Astrocyte (in vitro differentiated cells and primary cell): Measurements from ENCODE around the gene TPP1. TPM values are rescaled to one million over a fixed set of nuclear protein-coding genes. Genes with fewer than 3 reads are reported as not detected.

ENCODE experiments used
- DNase-seq: peaks from one replicate; pipeline ENCODE4 v3.0.0-alpha.2; 2010; ENCODE audit warnings: low read depth
- FAIRE-seq: peaks from 2 replicates; lab custom pipeline; 2011; peaks lifted over from hg19 to GRCh38; lab: Jason Lieb, UNC
- H2AFZ ChIP-seq: 2 replicates; pipeline ENCODE4 v1.6.0; 2012; ENCODE audit warnings: low read depth, low read length, inconsistent platforms
- H3K27ac ChIP-seq: 2 replicates; pipeline ENCODE4 v1.5.1; 2011; ENCODE audit warnings: low read depth, low read length, inconsistent platforms
- H3K27me3 ChIP-seq: 2 replicates; pipeline ENCODE4 v1.6.0; 2011; ENCODE audit warnings: low read length, inconsistent platforms; ENCODE audit not compliant: insufficient read depth
- H3K36me3 ChIP-seq: 2 replicates; pipeline ENCODE4 v1.5.1; 2011; ENCODE audit warnings: low read length, inconsistent platforms; ENCODE audit not compliant: insufficient read depth
- H3K4me1 ChIP-seq: 2 replicates; pipeline ENCODE4 v1.5.1; 2011; ENCODE audit warnings: low read length, inconsistent platforms; ENCODE audit not compliant: insufficient read depth
- H3K4me2 ChIP-seq: 2 replicates; pipeline ENCODE4 v1.6.0; 2012; ENCODE audit warnings: low read length, inconsistent platforms
- H3K4me3 ChIP-seq: 2 replicates; pipeline ENCODE4 v1.5.1; 2011; ENCODE audit warnings: low read depth, mild to moderate bottlenecking, low read length, inconsistent platforms; ENCODE audit not compliant: insufficient read depth
- H3K79me2 ChIP-seq: 2 replicates; pipeline ENCODE4 v1.6.0; 2012; ENCODE audit warnings: mild to moderate bottlenecking, low read length, inconsistent platforms; ENCODE audit not compliant: insufficient read depth
- H3K9ac ChIP-seq: 2 replicates; pipeline ENCODE4 v1.6.0; 2012; ENCODE audit warnings: mild to moderate bottlenecking, low read length, inconsistent platforms
- H3K9me3 ChIP-seq: 2 replicates; pipeline ENCODE4 v1.5.1; 2012; ENCODE audit warnings: low read depth, mild to moderate bottlenecking, low read length, inconsistent platforms; ENCODE audit not compliant: insufficient read depth
- H4K20me1 ChIP-seq: 2 replicates; pipeline ENCODE4 v1.6.0; 2012; ENCODE audit warnings: low read length, inconsistent platforms; ENCODE audit not compliant: insufficient read depth
- H3K27ac Mint-ChIP-seq: one replicate; pipeline ENCODE4 v1.8.0; 2021; ENCODE audit warnings: mild to moderate bottlenecking, mixed read lengths; ENCODE audit not compliant: unreplicated experiment
- H3K27me3 Mint-ChIP-seq: one replicate; pipeline ENCODE4 v1.8.0; 2021; ENCODE audit warnings: low read depth, mixed read lengths; ENCODE audit not compliant: unreplicated experiment
- H3K36me3 Mint-ChIP-seq: one replicate; pipeline ENCODE4 v1.8.0; 2021; ENCODE audit warnings: low read depth, mixed read lengths; ENCODE audit not compliant: unreplicated experiment
- H3K4me1 Mint-ChIP-seq: one replicate; pipeline ENCODE4 v1.8.0; 2021; ENCODE audit warnings: low read depth, mixed read lengths; ENCODE audit not compliant: unreplicated experiment
- H3K4me3 Mint-ChIP-seq: one replicate; pipeline ENCODE4 v1.8.0; 2021; ENCODE audit warnings: mild to moderate bottlenecking, moderate library complexity, mixed read lengths; ENCODE audit not compliant: unreplicated experiment
- H3K9me3 Mint-ChIP-seq: one replicate; pipeline ENCODE4 v1.8.0; 2021; ENCODE audit warnings: mild to moderate bottlenecking, mixed read lengths; ENCODE audit not compliant: unreplicated experiment
- CTCF ChIP-seq: IDR thresholded peaks from 2 replicates; pipeline ENCODE4 v1.5.1; 2011; ENCODE audit warnings: low read depth, mild to moderate bottlenecking, inconsistent platforms, low read length, moderate library complexity; ENCODE audit not compliant: insufficient read depth
- EZH2 ChIP-seq: IDR thresholded peaks from 2 replicates; pipeline ENCODE4 v1.6.1; 2012; ENCODE audit warnings: mild to moderate bottlenecking, low read length, inconsistent platforms; ENCODE audit not compliant: insufficient read depth
- total RNA-seq: library from RNA; stranded (reverse); gene quantifications from 2 replicates; pipeline ENCODE4 v1.2.1, GENCODE V29; 2021

TPP1 gene
- total RNA-seq, 1 donor from 2014 or later = 43.4 TPM

- Mint-ChIP-seq H3K27ac (peak overlapping the region; percentile 35), H3K36me3 (peaks cover 20% of the 10 kb centered on the region), H3K4me3 (peak overlapping the region; percentile 58), H3K4me1 (peaks cover 40% of the 10 kb centered on the region), H3K9me3 (no peaks in the 10 kb centered on the region), H3K27me3 (no peaks in the 10 kb centered on the region)
- H4K20me1 ChIP-seq = peaks cover 22% of the 10 kb centered on the region
- H3K9ac ChIP-seq = peak overlapping the region; percentile 14
- H3K27ac ChIP-seq = peak overlapping the region; percentile 31
- H3K4me2 ChIP-seq = peak overlapping the region; percentile 97
- peak overlapping the region; percentile 1 for H3K4me3 ChIP-seq
- H3K4me1 ChIP-seq = peaks cover 57% of the 10 kb centered on the region
- FAIRE-seq = no peak
- H3K79me2 ChIP-seq = peaks cover 95% of the 10 kb centered on the region
- peak; percentile 58 for DNase-seq
- H2AFZ ChIP-seq = no peak overlapping the region
- no peaks in the 10 kb centered on the region for H3K27me3 ChIP-seq
- H3K9me3 ChIP-seq = no peaks in the 10 kb centered on the region
- H3K36me3 ChIP-seq = peaks cover 38% of the 10 kb centered on the region
- TF ChIP-seq EZH2 = no peak
- no peak for TF ChIP-seq CTCF
Measured at GRCh38 chr11:6607190-6607795, 11.9 kb downstream of the TPP1 start.

GRCh38 chr11:6606471-6607189, 12.6 kb downstream of the TPP1 start:
- Histone ChIP-seq H3K9me3 (no peaks in the 10 kb centered on the region), H3K4me1 (peaks cover 61% of the 10 kb centered on the region), H3K4me2 (peak overlapping the region; percentile 97), H3K27me3 (no peaks in the 10 kb centered on the region), H4K20me1 (peaks cover 28% of the 10 kb centered on the region), H2AFZ (no peak overlapping the region), H3K9ac (peak overlapping the region; percentile 63), H3K36me3 (peaks cover 39% of the 10 kb centered on the region), H3K27ac (peak overlapping the region; percentile 80), H3K79me2 (peaks cover 99% of the 10 kb centered on the region), H3K4me3 (peak overlapping the region; percentile 38)
- peaks cover 21% of the 10 kb centered on the region for H3K36me3 Mint-ChIP-seq
- FAIRE-seq (peak; percentile 26), DNase-seq (peak; percentile 91)
- peaks cover 46% of the 10 kb centered on the region for H3K4me1 Mint-ChIP-seq
- TF ChIP-seq EZH2 (no peak), CTCF (no peak)
- no peak overlapping the region for H3K27ac Mint-ChIP-seq
- no peaks in the 10 kb centered on the region for H3K9me3 Mint-ChIP-seq
- H3K4me3 Mint-ChIP-seq = peak overlapping the region; percentile 58
- H3K27me3 Mint-ChIP-seq = no peaks in the 10 kb centered on the region

- no peaks in the 10 kb centered on the region for H3K9me3 Mint-ChIP-seq
- no peak for DNase-seq
- no peaks in the 10 kb centered on the region for H3K9me3 ChIP-seq
- peaks cover 34% of the 10 kb centered on the region for H4K20me1 ChIP-seq
- peak overlapping the region; percentile 97 for H3K4me2 ChIP-seq
- H3K4me3 ChIP-seq = peak overlapping the region; percentile 95
- peaks cover 39% of the 10 kb centered on the region for H3K4me1 Mint-ChIP-seq
- no peak overlapping the region for H3K27ac Mint-ChIP-seq
- peaks cover 38% of the 10 kb centered on the region for H3K36me3 ChIP-seq
- TF ChIP-seq CTCF (no peak), EZH2 (no peak)
- peaks cover 13% of the 10 kb centered on the region for H3K36me3 Mint-ChIP-seq
- H3K4me3 Mint-ChIP-seq = no peak overlapping the region
- H3K27ac ChIP-seq = peak overlapping the region; percentile 85
- peak overlapping the region; percentile 96 for H3K9ac ChIP-seq
- no peak overlapping the region for H2AFZ ChIP-seq
- no peaks in the 10 kb centered on the region for H3K27me3 ChIP-seq
- H3K4me1 ChIP-seq = peaks cover 45% of the 10 kb centered on the region
- H3K79me2 ChIP-seq = peaks cover 99% of the 10 kb centered on the region
- no peaks in the 10 kb centered on the region for H3K27me3 Mint-ChIP-seq
- no peak for FAIRE-seq
Measured at GRCh38 chr11:6604790-6605189, 14.4 kb downstream of the TPP1 start.
